ENCODE measurements around the gene HILPDA. TPM values are rescaled to one million over a fixed set of nuclear protein-coding genes. Genes with fewer than 3 reads are reported as not detected.

Gene HILPDA
- total and polyA plus RNA-seq, 9 of the 15 experiments (the other 6 are each of a cell fraction or from before 2014, with no cell fraction given): 8.3 to 71.8 (median 23.5) TPM

DNA sequence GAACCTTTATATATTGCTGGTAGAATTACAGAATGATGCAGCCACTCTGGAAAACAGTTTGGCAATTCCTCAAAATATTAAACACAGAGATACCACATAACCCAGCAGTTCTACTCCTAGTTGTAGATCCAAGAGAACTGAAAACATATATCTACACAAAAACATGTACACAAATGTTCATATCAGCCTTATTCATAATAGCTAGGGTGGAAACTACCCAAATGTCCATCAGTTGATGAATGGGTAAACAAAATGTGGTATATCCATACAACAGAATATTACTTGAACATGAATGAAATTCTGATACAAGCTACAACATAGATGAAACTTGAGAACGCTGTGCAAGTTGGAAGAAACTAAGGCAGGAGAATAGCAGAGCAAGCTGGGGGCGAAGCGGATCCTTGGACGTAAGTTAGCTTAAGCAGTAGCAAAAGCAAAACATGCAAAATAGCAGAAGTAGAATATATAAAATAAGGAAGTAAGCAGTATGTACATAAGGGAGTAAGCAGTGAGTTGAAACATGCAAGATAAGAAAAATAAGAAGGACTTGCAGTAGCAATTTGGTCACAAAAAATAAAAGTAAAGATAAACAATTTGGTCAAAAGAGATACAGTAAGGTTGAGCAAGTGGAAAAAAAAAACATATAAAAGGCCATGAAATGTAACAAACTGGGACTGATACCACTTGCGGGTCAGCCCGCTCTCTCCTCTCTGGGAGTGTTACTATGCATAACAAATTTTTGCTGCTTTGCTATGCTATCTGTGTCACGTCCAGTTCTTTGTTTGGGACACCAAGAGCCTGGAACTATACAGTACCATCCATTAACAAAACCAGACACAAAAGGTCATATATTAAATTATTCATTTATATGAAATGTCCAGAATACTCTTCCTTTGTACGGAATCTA is 18.0 kb upstream of the HILPDA start (continued):
- TF ChIP-seq, protein P1, sequence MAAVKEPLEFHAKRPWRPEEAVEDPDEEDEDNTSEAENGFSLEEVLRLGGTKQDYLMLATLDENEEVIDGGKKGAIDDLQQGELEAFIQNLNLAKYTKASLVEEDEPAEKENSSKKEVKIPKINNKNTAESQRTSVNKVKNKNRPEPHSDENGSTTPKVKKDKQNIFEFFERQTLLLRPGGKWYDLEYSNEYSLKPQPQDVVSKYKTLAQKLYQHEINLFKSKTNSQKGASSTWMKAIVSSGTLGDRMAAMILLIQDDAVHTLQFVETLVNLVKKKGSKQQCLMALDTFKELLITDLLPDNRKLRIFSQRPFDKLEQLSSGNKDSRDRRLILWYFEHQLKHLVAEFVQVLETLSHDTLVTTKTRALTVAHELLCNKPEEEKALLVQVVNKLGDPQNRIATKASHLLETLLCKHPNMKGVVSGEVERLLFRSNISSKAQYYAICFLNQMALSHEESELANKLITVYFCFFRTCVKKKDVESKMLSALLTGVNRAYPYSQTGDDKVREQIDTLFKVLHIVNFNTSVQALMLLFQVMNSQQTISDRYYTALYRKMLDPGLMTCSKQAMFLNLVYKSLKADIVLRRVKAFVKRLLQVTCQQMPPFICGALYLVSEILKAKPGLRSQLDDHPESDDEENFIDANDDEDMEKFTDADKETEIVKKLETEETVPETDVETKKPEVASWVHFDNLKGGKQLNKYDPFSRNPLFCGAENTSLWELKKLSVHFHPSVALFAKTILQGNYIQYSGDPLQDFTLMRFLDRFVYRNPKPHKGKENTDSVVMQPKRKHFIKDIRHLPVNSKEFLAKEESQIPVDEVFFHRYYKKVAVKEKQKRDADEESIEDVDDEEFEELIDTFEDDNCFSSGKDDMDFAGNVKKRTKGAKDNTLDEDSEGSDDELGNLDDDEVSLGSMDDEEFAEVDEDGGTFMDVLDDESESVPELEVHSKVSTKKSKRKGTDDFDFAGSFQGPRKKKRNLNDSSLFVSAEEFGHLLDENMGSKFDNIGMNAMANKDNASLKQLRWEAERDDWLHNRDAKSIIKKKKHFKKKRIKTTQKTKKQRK (IDR thresholded peaks at IDR 0.05; ENCODE audit: borderline replicate concordance, low read depth, low read length): no peak
- TF ChIP-seq FOXK2 (conservative IDR thresholded peaks at IDR 0.05 in 1 of 2, IDR thresholded peaks at IDR 0.05 in 1 of 2; ENCODE audit: low read depth in 2 of 2): peak; percentile 81 to 86
- TF ChIP-seq ZFP30 (CRISPR knock-in tag; IDR thresholded peaks at IDR 0.05; ENCODE audit: borderline replicate concordance): no peak
- TF ChIP-seq ZNF274 (IDR thresholded peaks at IDR 0.05; ENCODE audit: borderline replicate concordance, low read depth, low read length): no peak
- no peak for TF ChIP-seq TGIF2 (CRISPR knock-in tag; IDR thresholded peaks at IDR 0.05)
- peak; percentile 40; the same call in 1 of the 2 replicates for TF ChIP-seq GATA2 (CRISPR knock-in tag; IDR thresholded peaks at IDR 0.05)
- no peak for TF ChIP-seq KAT2B (IDR thresholded peaks at IDR 0.05; ENCODE audit: low read depth, low read length)
- no peak for TF ChIP-seq ARID3A (IDR thresholded peaks at IDR 0.05; ENCODE audit: borderline replicate concordance, low read depth, low read length)
- TF ChIP-seq, protein P2, sequence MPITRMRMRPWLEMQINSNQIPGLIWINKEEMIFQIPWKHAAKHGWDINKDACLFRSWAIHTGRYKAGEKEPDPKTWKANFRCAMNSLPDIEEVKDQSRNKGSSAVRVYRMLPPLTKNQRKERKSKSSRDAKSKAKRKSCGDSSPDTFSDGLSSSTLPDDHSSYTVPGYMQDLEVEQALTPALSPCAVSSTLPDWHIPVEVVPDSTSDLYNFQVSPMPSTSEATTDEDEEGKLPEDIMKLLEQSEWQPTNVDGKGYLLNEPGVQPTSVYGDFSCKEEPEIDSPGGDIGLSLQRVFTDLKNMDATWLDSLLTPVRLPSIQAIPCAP (CRISPR knock-in tag; IDR thresholded peaks at IDR 0.05; ENCODE audit: borderline replicate concordance): no peak
- no peak for TF ChIP-seq ZNF316 (IDR thresholded peaks at IDR 0.05)
- peak; percentile 21; the same call in 1 of the 2 replicates for TF ChIP-seq SOX6 (IDR thresholded peaks at IDR 0.05)
- TF ChIP-seq, protein P3, sequence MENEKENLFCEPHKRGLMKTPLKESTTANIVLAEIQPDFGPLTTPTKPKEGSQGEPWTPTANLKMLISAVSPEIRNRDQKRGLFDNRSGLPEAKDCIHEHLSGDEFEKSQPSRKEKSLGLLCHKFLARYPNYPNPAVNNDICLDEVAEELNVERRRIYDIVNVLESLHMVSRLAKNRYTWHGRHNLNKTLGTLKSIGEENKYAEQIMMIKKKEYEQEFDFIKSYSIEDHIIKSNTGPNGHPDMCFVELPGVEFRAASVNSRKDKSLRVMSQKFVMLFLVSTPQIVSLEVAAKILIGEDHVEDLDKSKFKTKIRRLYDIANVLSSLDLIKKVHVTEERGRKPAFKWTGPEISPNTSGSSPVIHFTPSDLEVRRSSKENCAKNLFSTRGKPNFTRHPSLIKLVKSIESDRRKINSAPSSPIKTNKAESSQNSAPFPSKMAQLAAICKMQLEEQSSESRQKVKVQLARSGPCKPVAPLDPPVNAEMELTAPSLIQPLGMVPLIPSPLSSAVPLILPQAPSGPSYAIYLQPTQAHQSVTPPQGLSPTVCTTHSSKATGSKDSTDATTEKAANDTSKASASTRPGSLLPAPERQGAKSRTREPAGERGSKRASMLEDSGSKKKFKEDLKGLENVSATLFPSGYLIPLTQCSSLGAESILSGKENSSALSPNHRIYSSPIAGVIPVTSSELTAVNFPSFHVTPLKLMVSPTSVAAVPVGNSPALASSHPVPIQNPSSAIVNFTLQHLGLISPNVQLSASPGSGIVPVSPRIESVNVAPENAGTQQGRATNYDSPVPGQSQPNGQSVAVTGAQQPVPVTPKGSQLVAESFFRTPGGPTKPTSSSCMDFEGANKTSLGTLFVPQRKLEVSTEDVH (IDR thresholded peaks at IDR 0.05; ENCODE audit: low read depth, partially characterized antibody): no peak

Measured in K562 (cell line).